GM21717 (cell line): ENCODE results near the gene TOX3.

ENCODE experiments used
- ATAC-seq: cut with Tn5 transposase; IDR thresholded peaks from one replicate; pipeline ENCODE4 v1.9.1; 2021; ENCODE audit warnings: mild to moderate bottlenecking, moderate library complexity; ENCODE audit not compliant: unreplicated experiment

TOX3 gene

DNA sequence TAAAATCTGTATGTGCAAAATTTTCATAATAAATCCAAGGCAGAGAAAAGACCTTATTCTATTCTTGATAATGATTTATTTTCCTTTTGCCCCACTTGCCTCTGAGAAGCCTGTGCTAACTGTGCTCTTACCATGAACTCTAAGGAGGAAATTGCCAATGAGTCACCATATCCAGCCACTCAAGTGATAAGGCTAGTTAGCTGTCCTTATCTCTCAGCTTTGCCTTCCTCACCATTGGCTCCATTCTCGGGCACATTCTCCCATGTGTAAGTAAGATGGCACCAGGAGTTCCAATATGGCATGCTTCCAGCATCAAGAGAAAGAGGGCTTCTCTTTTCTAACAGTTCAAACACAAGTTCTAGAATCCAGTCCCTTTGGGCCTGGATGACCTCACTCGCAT is 142.4 kb downstream of the TOX3 start:
- no peak for ATAC-seq

DNA sequence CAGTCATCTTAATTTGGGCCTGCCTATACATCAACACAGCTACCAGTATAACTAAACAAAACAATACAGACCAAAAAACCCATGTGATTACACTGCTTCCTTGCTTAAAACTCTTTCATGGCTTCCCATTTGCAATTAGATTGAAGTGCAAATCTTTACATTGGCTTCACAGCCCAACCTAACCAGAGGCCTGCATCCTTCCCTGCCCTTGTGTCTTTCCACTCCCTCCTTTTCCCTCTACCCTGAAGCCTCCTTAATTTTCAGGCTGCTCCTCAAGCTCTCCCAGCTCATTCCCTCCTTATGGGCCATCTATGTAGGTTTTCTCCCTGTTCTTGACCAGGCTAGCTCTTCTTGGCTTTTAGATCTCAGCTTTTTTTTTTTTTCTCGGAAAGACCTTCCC is 147.8 kb downstream of the TOX3 start:
- ATAC-seq: no peak

DNA sequence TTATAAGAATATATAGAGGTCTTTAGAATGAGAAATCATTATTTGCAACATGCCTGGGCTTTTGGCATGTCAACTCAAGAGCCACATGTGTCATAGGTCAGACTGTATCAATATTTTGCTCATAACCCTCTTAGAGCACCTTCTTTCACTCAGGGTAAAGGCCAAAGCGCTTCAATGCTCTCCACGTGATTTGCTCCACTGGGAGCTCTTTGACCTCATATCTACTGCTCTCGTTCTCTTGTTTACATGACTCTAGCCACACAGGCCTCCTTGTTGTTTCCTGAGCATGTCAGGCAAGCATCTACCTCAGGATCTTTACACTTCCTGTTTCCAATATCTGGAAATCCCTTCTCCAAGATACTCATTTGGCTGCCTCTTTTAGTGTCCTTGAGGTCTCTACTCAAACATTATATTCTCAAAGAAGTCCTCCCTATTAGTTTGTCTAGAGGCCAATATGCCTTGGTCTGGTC is 148.4 kb downstream of the TOX3 start:
- no peak for ATAC-seq

DNA sequence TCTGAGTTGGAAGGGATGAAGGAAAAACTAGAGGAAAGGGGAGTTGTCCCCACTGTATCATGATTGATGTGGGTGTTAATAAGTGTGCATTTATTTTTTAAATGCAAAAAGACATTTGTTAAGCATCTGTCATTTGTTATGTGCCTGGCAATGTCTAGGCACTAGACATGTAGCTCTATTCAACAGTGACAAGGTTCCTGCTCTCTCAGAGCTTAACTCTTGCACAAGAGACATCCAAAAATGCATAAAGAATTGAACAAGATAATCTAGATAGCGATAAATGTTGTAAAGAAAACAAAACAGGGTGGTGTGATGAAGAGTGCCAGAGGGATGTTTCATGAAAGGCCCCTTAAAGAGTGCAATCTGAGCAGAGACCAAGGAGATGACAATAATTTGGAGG is 148.9 kb downstream of the TOX3 start:
- no peak for ATAC-seq

DNA sequence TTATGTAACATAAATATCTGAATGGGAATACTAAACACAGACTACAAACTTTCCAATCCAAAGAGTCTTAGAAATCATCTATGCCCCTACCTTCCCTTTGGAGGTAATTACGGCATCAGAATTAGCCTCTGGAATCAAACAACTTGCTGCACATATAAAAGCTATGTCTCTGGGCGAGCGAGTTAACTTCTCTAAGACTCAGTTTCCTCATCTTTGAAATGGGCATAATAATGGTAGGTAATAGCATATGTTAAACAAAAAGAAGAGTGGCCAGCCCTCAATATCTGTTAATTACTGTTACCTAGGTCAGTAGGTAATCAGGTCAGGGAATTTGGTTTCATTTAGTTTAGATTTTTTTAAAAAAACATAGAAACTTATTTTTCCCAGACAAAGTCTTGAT is 153.5 kb downstream of the TOX3 start:
- ATAC-seq: no peak

DNA sequence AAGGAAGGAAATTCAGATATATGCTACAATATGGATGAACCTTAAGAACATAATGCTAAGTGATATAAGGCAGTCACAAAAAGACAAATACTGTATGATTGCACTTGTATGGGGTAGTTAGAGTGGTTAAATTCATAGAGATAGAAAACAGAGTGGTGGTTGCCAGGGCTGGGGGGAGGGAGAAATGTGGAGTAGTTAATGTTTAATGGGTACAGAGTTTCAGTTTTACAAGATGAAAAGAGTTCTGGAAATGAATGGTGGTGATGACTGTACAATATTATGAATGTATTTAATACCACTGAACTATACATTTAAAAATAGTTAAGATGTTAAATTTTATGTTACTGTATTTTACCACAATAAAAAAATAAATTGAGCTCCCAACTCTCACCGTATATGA is 157.9 kb downstream of the TOX3 start:
- no peak for ATAC-seq
